HEK293T (cell line): Measurements from ENCODE around the gene WDR5B.

Experiments
- CTCF ChIA-PET: fragments of 350-600 bp; formaldehyde crosslinking; extraction: SDS; loops from one replicate; lab custom pipeline; 2021; ENCODE audit warnings: antibody characterized with exemption, inconsistent platforms; lab: Yijun Ruan, JAX
- POLR2A ChIA-PET: fragments of 350-600 bp; formaldehyde crosslinking; extraction: SDS; loops from one replicate; lab custom pipeline; 2020; ENCODE audit warnings: antibody characterized with exemption, inconsistent platforms; lab: Yijun Ruan, JAX
- DNase-seq: peaks from one replicate; pipeline ENCODE4 v3.0.0; 2012; ENCODE audit warnings: mixed read lengths; ENCODE audit errors: extremely low spot score
- BHLHE40 ChIP-seq: fragments of 450-650 bp; IDR thresholded peaks from 2 replicates; pipeline ENCODE4 v1.6.1; 2016; ENCODE audit warnings: mild to moderate bottlenecking, moderate library complexity, borderline replicate concordance
- CTBP1 ChIP-seq: fragments of 450-650 bp; IDR thresholded peaks from 2 replicates; pipeline ENCODE4 v1.6.1; 2016; ENCODE audit warnings: borderline replicate concordance
- FOXA1 ChIP-seq: fragments of 450-650 bp; IDR thresholded peaks from 2 replicates; pipeline ENCODE4 v1.6.1; 2016; ENCODE audit warnings: mild to moderate bottlenecking
- FOXM1 ChIP-seq: fragments of 450-650 bp; IDR thresholded peaks from 2 replicates; pipeline ENCODE4 v1.6.1; 2017; ENCODE audit warnings: mild to moderate bottlenecking, borderline replicate concordance
- L3MBTL2 ChIP-seq: fragments of 450-650 bp; conservative IDR thresholded peaks from 2 replicates; pipeline ENCODE4 v1.6.1; 2016; ENCODE audit warnings: mild to moderate bottlenecking
- NFRKB ChIP-seq: fragments of 450-650 bp; IDR thresholded peaks from 2 replicates; pipeline ENCODE4 v1.6.1; 2016; ENCODE audit warnings: mild to moderate bottlenecking, moderate library complexity
- SP1 ChIP-seq: fragments of 450-650 bp; IDR thresholded peaks from 2 replicates; pipeline ENCODE4 v1.6.1; 2017
- SUZ12 ChIP-seq: fragments of 450-650 bp; IDR thresholded peaks from 2 replicates; pipeline ENCODE4 v1.6.1; 2016; ENCODE audit warnings: mild to moderate bottlenecking
- TARDBP ChIP-seq: fragments of 450-650 bp; IDR thresholded peaks from 2 replicates; pipeline ENCODE4 v1.6.1; 2016
- ZNF384 ChIP-seq: fragments of 450-650 bp; IDR thresholded peaks from 2 replicates; pipeline ENCODE4 v1.6.1; 2016

WDR5B gene

GRCh38 chr3:122364490-122364889, 51.4 kb downstream of the WDR5B start:
- CTCF ChIA-PET, result interaction anchor here (1.2 kb wide), 1 partner anchor 20 kb away, joined by 3 read pairs; the partner anchor contains the start of gene FAM162A
- POLR2A ChIA-PET, result no interaction called here
- no peak for TF ChIP-seq FOXM1
- TF ChIP-seq SUZ12, result no peak
- no peak for TF ChIP-seq TARDBP
- no peak for TF ChIP-seq FOXA1
- TF ChIP-seq NFRKB, result no peak
- no peak for TF ChIP-seq BHLHE40
- TF ChIP-seq ZNF384, result no peak
- TF ChIP-seq SP1, result no peak
- no peak for TF ChIP-seq L3MBTL2
- TF ChIP-seq CTBP1, result no peak
- no peak for DNase-seq
